CD8-positive, alpha-beta memory T cell (primary cell): ENCODE data around the gene SHQ1. TPM values are rescaled to one million over a fixed set of nuclear protein-coding genes. Genes with fewer than 3 reads are reported as not detected.

Source experiments
- polyA plus RNA-seq: library from polyadenylated mRNA; unstranded; fragments of 300-500 nt; fragmentation: Illumina TruSeq; gene quantifications from one replicate; pipeline ENCODE4 v1.2.3, GENCODE V29; 2021
- total RNA-seq, 2 experiments: library from RNA; stranded (reverse); gene quantifications; one replicate each; pipeline ENCODE4 v1.2.3, GENCODE V29; 2021

Gene SHQ1
- total and polyA plus RNA-seq, 3 experiments from 2014 or later, result 36.0 to 44.9 (median 37.7) TPM

Other genes with a start within 250 kb of the SHQ1 start
- gene GXYLT2, start 39.6 kb upstream of the SHQ1 start, total RNA-seq, result not detected
- gene GXYLT2, start 39.6 kb upstream of the SHQ1 start, polyA plus RNA-seq, result not detected
- gene PPP4R2, start 148.4 kb upstream of the SHQ1 start, total RNA-seq, result 100 to 1,000 TPM; 115 to 122 TPM
- 45.8 TPM for gene PPP4R2, start 148.4 kb upstream of the SHQ1 start, polyA plus RNA-seq
- 1 to 10 TPM; 3.2 to 4.7 TPM for gene EBLN2, start 213.2 kb upstream of the SHQ1 start, total RNA-seq
- gene EBLN2, start 213.2 kb upstream of the SHQ1 start, polyA plus RNA-seq, result 0.76 TPM